ENCODE results near the gene ITGA5. TPM values are rescaled to one million over a fixed set of nuclear protein-coding genes. Genes with fewer than 3 reads are reported as not detected.
A peak's percentile ranks its signal among the peaks of the same experiment; 100 is the strongest.

Gene ITGA5
- total and polyA plus RNA-seq, 2 experiments from 2014 or later, result 7.3 to 23.7 TPM

- H3K27me3 Mint-ChIP-seq (ENCODE audit: insufficient read depth, low read depth, poor library complexity), result peaks cover 25% of the 10 kb centered on the region
- no peaks in the 10 kb centered on the region for H3K36me3 Mint-ChIP-seq (ENCODE audit: low read depth)
- TF ChIP-seq ZNF331 (CRISPR knock-in tag; IDR thresholded peaks at IDR 0.05; ENCODE audit: low read depth), result no peak
- TF ChIP-seq, protein P1, sequence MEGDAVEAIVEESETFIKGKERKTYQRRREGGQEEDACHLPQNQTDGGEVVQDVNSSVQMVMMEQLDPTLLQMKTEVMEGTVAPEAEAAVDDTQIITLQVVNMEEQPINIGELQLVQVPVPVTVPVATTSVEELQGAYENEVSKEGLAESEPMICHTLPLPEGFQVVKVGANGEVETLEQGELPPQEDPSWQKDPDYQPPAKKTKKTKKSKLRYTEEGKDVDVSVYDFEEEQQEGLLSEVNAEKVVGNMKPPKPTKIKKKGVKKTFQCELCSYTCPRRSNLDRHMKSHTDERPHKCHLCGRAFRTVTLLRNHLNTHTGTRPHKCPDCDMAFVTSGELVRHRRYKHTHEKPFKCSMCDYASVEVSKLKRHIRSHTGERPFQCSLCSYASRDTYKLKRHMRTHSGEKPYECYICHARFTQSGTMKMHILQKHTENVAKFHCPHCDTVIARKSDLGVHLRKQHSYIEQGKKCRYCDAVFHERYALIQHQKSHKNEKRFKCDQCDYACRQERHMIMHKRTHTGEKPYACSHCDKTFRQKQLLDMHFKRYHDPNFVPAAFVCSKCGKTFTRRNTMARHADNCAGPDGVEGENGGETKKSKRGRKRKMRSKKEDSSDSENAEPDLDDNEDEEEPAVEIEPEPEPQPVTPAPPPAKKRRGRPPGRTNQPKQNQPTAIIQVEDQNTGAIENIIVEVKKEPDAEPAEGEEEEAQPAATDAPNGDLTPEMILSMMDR (conservative IDR thresholded peaks at IDR 0.05; ENCODE audit: low read depth in 2 of 2), result 0 out of 4 replicates have a peak, but pooled peaks of 1 of the 2 experiments have one; percentile 16
- peak overlapping the region; percentile 15 for H3K4me2 ChIP-seq
- peak overlapping the region; percentile 7 for H3K4me3 Mint-ChIP-seq
- peaks cover 44% of the 10 kb centered on the region for H3K4me1 Mint-ChIP-seq
- H3K4me1 ChIP-seq (ENCODE audit: insufficient read depth), result peaks cover 33% of the 10 kb centered on the region
- H3K9me3 Mint-ChIP-seq, result no peaks in the 10 kb centered on the region
- H4K20me1 ChIP-seq (replicated peaks; ENCODE audit: insufficient read depth), result no peaks in the 10 kb centered on the region
- no peaks in the 10 kb centered on the region; the same call in 1 of the 2 replicates for H3F3A ChIP-seq (replicated peaks; ENCODE audit: low read depth)
- peaks cover 18% of the 10 kb centered on the region; the same call in 1 of the 2 replicates for H3K27me3 ChIP-seq (ENCODE audit: insufficient read depth)
- no peaks in the 10 kb centered on the region for H3K36me3 ChIP-seq (ENCODE audit: insufficient read depth)
- no peaks in the 10 kb centered on the region for H3K79me2 ChIP-seq (replicated peaks; ENCODE audit: insufficient read depth)
- peak; percentile 55 for ATAC-seq
- H2AFZ ChIP-seq, result peak overlapping the region; percentile 11; the same call in 1 of the 2 replicates
- no peak overlapping the region for H3K27ac Mint-ChIP-seq
- no peak overlapping the region for H3K27ac ChIP-seq (ENCODE audit: low read depth)
- H3K9me2 ChIP-seq (ENCODE audit: insufficient read depth), result no peaks in the 10 kb centered on the region
- peak overlapping the region; percentile 6; the same call in 1 of the 2 replicates for H3K4me3 ChIP-seq
- DNase-seq (ENCODE audit: low spot score), result peak; percentile 83
Measured at GRCh38 chr12:54431911-54432814, 13.1 kb upstream of the ITGA5 start.

- H3K4me1 ChIP-seq (ENCODE audit: insufficient read depth), result peaks cover 33% of the 10 kb centered on the region
- H3K4me2 ChIP-seq, result no peak overlapping the region
- peaks cover 20% of the 10 kb centered on the region; the same call in 1 of the 2 replicates for H3K27me3 ChIP-seq (ENCODE audit: insufficient read depth)
- Mint-ChIP-seq H3K27ac (no peak overlapping the region), H3K27me3 (ENCODE audit: insufficient read depth, low read depth, poor library complexity) (peaks cover 36% of the 10 kb centered on the region), H3K4me3 (no peak overlapping the region), H3K9me3 (no peaks in the 10 kb centered on the region), H3K4me1 (peaks cover 53% of the 10 kb centered on the region), H3K36me3 (ENCODE audit: low read depth) (no peaks in the 10 kb centered on the region)
- no peak overlapping the region for H3K27ac ChIP-seq (ENCODE audit: low read depth)
- H4K20me1 ChIP-seq (replicated peaks; ENCODE audit: insufficient read depth), result no peaks in the 10 kb centered on the region
- no peaks in the 10 kb centered on the region; the same call in 1 of the 2 replicates for H3F3A ChIP-seq (replicated peaks; ENCODE audit: low read depth)
- no peaks in the 10 kb centered on the region for H3K79me2 ChIP-seq (replicated peaks; ENCODE audit: insufficient read depth)
- no peak overlapping the region for H2AFZ ChIP-seq
- H3K9me2 ChIP-seq (ENCODE audit: insufficient read depth), result no peaks in the 10 kb centered on the region
- H3K36me3 ChIP-seq (ENCODE audit: insufficient read depth), result no peaks in the 10 kb centered on the region
- DNase-seq (ENCODE audit: low spot score), result no peak
- no peak for ATAC-seq
- H3K4me3 ChIP-seq, result no peak overlapping the region
- no peak for TF ChIP-seq STAT1 (IDR thresholded peaks at IDR 0.05; ENCODE audit: unreplicated experiment)
- TF ChIP-seq POLR2AphosphoS5 (IDR thresholded peaks at IDR 0.05; ENCODE audit: low read depth), result no peak
- no peak for TF ChIP-seq EZH2 (IDR thresholded peaks at IDR 0.05; ENCODE audit: low read depth, unreplicated experiment)
- no peak for TF ChIP-seq ETS1 (IDR thresholded peaks at IDR 0.05)
- no peak for TF ChIP-seq REST (IDR thresholded peaks at IDR 0.05; ENCODE audit: unreplicated experiment)
Measured at GRCh38 chr12:54430471-54431069, 11.5 kb upstream of the ITGA5 start.
